Measurements from ENCODE around the gene DNAH3. TPM values are rescaled to one million over a fixed set of nuclear protein-coding genes. Genes with fewer than 3 reads are reported as not detected.

Gene DNAH3
- total RNA-seq, 1 experiment from 2014 or later, result 0.15 TPM

DNA sequence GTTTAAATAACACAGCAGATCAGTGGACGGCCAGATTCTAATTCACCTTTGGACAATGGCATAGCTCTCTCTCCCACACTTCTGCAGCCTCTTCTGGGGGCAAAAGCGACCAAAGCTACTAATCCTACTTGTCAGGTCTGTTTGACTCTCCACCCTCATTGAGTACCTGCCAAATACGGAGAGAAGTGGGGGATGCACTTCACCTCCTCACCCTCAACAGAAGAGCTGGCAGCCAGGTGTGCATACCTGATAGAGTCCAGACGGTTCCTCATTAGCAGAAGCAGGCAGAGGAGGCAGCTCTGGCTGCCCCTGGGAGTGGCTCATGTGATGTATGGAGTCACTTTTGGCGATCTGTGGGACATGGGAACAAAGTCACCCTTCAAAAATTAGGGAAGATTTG, 4.9 kb downstream of the DNAH3 start:
- no peak for TF ChIP-seq RAD21 (IDR thresholded peaks at IDR 0.05; ENCODE audit: low read depth)
- no peak for TF ChIP-seq SRF (IDR thresholded peaks at IDR 0.05; ENCODE audit: low read depth)
- POLR2A ChIA-PET, result no interaction called here
- ATAC-seq (no peak), DNase-seq (ENCODE audit: low read depth, low spot score) (no peak)
- no TSS peak for BruUV-seq (replicated peaks)
- Histone ChIP-seq H3K4me1 (ENCODE audit: control insufficient read depth in 1 of 2, insufficient read depth in 2 of 2, low read length in 2 of 2) (no peaks in the 10 kb centered on the region), H3K79me2 (ENCODE audit: insufficient read depth, low read length) (no peaks in the 10 kb centered on the region), H3K9me2 (ENCODE audit: insufficient read depth) (no peaks in the 10 kb centered on the region), H3K9ac (ENCODE audit: low read length) (no peak overlapping the region), H4K20me1 (ENCODE audit: insufficient read depth) (no peaks in the 10 kb centered on the region), H3K4me2 (ENCODE audit: low read length) (no peak overlapping the region), H3K36me3 (ENCODE audit: control insufficient read depth in 1 of 2, insufficient read depth in 2 of 2, low read length in 2 of 2) (no peaks in the 10 kb centered on the region), H3K27me3 (ENCODE audit: insufficient read depth, low read length) (no peaks in the 10 kb centered on the region; the same call in 1 of the 2 replicates), H3K4me3 (replicated peaks in 1 of 2; ENCODE audit: low read depth in 1 of 2, low read length in 2 of 2) (no peak overlapping the region), H2AFZ (ENCODE audit: low read depth, low read length, poor library complexity, severe bottlenecking) (no peak overlapping the region), H3K27ac (ENCODE audit: low read depth, low read length) (no peak overlapping the region), H3K9me3 (ENCODE audit: control insufficient read depth in 1 of 2, insufficient read depth in 1 of 2, low read depth in 1 of 2, low read length in 2 of 2) (no peaks in the 10 kb centered on the region)
- RAD21 ChIA-PET (ENCODE audit: low non-redundant PET in 1 of 2, low total read pairs in 2 of 2, uncharacterized antibody in 2 of 2, unreplicated experiment in 2 of 2), result no interaction called here
- intact Hi-C loops (cut with micrococcal nuclease), result no loop called here
- CTCF ChIA-PET, result no interaction called here

DNA sequence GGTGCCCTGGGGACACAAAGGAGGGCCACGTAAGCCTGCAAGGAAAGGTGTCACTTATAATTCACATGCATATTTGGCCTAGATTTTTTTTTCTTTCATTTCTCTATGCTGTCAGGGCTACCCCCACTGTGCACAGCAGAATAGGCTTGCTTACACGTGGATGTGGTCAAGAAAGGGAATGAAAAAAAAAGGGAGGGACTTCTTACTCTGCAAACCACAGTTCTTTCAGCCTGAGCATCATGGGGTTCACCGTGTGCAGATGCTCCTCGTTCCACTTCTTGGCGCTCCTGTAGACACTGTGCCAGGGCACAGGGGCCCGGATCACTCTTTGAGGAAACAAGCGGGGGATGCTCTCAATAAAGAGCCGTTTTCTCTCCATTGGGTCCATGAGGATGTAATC, 16.6 kb downstream of the DNAH3 start:
- Histone ChIP-seq H3K36me3 (ENCODE audit: control insufficient read depth in 1 of 2, insufficient read depth in 2 of 2, low read length in 2 of 2) (no peaks in the 10 kb centered on the region), H2AFZ (ENCODE audit: low read depth, low read length, poor library complexity, severe bottlenecking) (no peak overlapping the region), H3K4me3 (replicated peaks in 1 of 2; ENCODE audit: low read depth in 1 of 2, low read length in 2 of 2) (no peak overlapping the region), H3K27me3 (ENCODE audit: insufficient read depth, low read length) (peaks cover 6% of the 10 kb centered on the region; the same call in 1 of the 2 replicates), H3K9me3 (ENCODE audit: control insufficient read depth in 1 of 2, insufficient read depth in 1 of 2, low read depth in 1 of 2, low read length in 2 of 2) (no peaks in the 10 kb centered on the region), H3K9ac (ENCODE audit: low read length) (no peak overlapping the region), H3K79me2 (ENCODE audit: insufficient read depth, low read length) (no peaks in the 10 kb centered on the region), H4K20me1 (ENCODE audit: insufficient read depth) (no peaks in the 10 kb centered on the region), H3K9me2 (ENCODE audit: insufficient read depth) (no peaks in the 10 kb centered on the region), H3K4me2 (ENCODE audit: low read length) (no peak overlapping the region), H3K4me1 (ENCODE audit: control insufficient read depth in 1 of 2, insufficient read depth in 2 of 2, low read length in 2 of 2) (no peaks in the 10 kb centered on the region), H3K27ac (ENCODE audit: low read depth, low read length) (no peak overlapping the region)
- CTCF ChIA-PET, result no interaction called here
- RAD21 ChIA-PET (ENCODE audit: low non-redundant PET in 1 of 2, low total read pairs in 2 of 2, uncharacterized antibody in 2 of 2, unreplicated experiment in 2 of 2), result no interaction called here
- no TSS peak for BruUV-seq (replicated peaks)
- intact Hi-C loops (cut with micrococcal nuclease), result no loop called here
- ATAC-seq (no peak), DNase-seq (ENCODE audit: low read depth, low spot score) (no peak)
- POLR2A ChIA-PET, result no interaction called here
- TF ChIP-seq ZFX (IDR thresholded peaks at IDR 0.05), result no peak
- no peak for TF ChIP-seq TCF7L2 (IDR thresholded peaks at IDR 0.05; ENCODE audit: borderline replicate concordance, extremely low read depth, insufficient read depth, insufficient read length)
- no peak for TF ChIP-seq REST (IDR thresholded peaks at IDR 0.05; ENCODE audit: low read depth)
- TF ChIP-seq EZH2phosphoT487 (IDR thresholded peaks at IDR 0.05; ENCODE audit: borderline replicate concordance), result no peak
- TF ChIP-seq SP1 (IDR thresholded peaks at IDR 0.05; ENCODE audit: low read depth), result no peak
- no peak for TF ChIP-seq CEBPB (IDR thresholded peaks at IDR 0.05; ENCODE audit: low read depth)
- no peak for TF ChIP-seq EGR1 (IDR thresholded peaks at IDR 0.05; ENCODE audit: low read depth)
- no peak for TF ChIP-seq ELF1 (IDR thresholded peaks at IDR 0.05; ENCODE audit: borderline replicate concordance, low read depth)
- TF ChIP-seq ZBTB33 (IDR thresholded peaks at IDR 0.05; ENCODE audit: extremely low read depth, insufficient replicate concordance, low read length), result no peak
- TF ChIP-seq POLR2AphosphoS5 (IDR thresholded peaks at IDR 0.05; ENCODE audit: low read depth, low read length), result no peak
- TF ChIP-seq FOSL1 (IDR thresholded peaks at IDR 0.05; ENCODE audit: low read depth), result no peak
- TF ChIP-seq POLR2A (IDR thresholded peaks at IDR 0.05; ENCODE audit: borderline replicate concordance, extremely low read depth, insufficient read depth, insufficient read length), result no peak
- TF ChIP-seq ATF3 (IDR thresholded peaks at IDR 0.05), result no peak
- no peak for TF ChIP-seq EZH2 (IDR thresholded peaks at IDR 0.05)
- no peak for TF ChIP-seq ZNF274 (IDR thresholded peaks at IDR 0.05; ENCODE audit: low read depth, low read length)
